Measurements from ENCODE around the gene TULP3.
A peak's percentile ranks its signal among the peaks of the same experiment; 100 is the strongest.

The TULP3 gene

DNA sequence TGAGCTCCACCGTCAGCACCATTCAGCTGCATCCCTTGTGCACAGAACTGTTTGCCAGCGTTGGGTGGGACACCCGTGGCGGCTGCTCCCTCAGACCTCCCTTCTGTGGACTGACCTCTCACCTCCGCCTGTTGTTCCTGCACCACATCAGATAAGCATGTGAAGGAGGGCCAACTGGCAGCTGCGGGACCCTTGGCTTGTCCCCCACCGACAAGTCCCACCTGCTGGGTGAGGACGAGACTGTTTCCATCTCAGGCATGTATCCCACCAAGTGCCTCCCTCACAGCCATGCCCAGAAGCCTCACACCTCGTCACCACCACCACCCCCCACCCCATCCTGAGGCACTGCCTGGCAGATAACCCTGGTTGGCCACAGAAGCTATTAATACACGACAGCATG, 49.9 kb downstream of the TULP3 start:
- H3K4me3 ChIP-seq (ENCODE audit: low read depth, low read length), result no peak overlapping the region
- no peak for DNase-seq (ENCODE audit: low read depth)
- TF ChIP-seq CTCF (IDR thresholded peaks at IDR 0.05; ENCODE audit: control insufficient read depth, extremely low read depth, insufficient read depth), result no peak

GRCh38 chr12:2941524-2941923, 50.8 kb downstream of the TULP3 start:
- no peak for TF ChIP-seq CTCF (IDR thresholded peaks at IDR 0.05; ENCODE audit: control insufficient read depth, extremely low read depth, insufficient read depth)
- no peak overlapping the region for H3K4me3 ChIP-seq (ENCODE audit: low read depth, low read length)
- DNase-seq (ENCODE audit: low read depth), result no peak

DNA sequence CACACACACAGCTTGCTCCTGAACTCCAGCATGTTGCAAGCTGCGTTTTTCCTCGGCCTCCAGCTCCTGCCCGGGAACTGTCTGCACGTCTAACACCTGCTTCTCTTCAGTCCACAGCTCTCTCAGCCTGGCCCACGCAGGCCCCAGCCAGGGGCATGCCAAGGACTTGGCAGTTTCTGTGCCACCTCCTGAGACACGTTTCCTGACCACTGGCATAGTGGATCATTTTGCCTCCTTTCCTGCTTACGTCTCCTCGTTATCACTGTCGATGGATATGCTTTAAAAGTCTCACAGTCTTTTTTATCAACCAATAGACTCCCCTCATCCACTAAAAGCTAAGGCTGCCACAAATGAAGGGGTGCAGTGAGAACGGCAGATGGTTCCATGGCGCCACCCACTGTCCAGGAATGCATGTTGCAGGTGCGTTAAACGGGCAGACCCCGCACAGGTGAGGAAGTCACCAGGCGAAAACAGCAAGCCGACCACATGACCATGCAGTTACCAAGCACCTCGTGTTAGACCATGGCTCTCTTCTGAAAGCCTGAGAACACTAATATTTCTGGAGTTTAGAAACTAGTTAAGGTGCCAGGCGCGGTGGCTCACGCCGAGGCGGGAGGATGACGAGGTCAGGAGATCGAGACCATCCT, 53.8 kb downstream of the TULP3 start:
- TF ChIP-seq CTCF (IDR thresholded peaks at IDR 0.05; ENCODE audit: control insufficient read depth, extremely low read depth, insufficient read depth), result peak; percentile 95
- no peak for DNase-seq (ENCODE audit: low read depth)
- H3K4me3 ChIP-seq (ENCODE audit: low read depth, low read length), result no peak overlapping the region

DNA sequence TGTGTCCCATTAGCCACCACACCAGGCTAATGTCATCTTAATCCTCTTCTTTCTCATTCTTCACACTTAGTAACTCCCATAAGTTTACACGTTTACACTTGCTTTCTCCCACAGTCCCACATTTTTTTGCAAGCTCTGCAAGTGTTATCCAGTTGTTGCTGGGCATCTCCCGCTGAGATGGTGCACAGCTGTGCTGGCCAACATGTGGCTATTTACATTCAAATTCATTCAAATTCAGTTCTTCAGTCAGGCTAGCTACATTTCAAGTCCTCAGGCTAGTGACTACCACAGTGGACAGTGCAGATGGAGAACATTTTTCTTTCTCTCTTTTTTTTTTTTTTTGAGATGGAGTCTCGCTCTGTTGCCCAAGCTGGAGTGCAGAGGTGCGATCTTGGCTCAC, 58.7 kb downstream of the TULP3 start:
- no peak for TF ChIP-seq CTCF (IDR thresholded peaks at IDR 0.05; ENCODE audit: control insufficient read depth, extremely low read depth, insufficient read depth)
- no peak overlapping the region for H3K4me3 ChIP-seq (ENCODE audit: low read depth, low read length)
- no peak for DNase-seq (ENCODE audit: low read depth)

- DNase-seq (ENCODE audit: low read depth), result no peak
- TF ChIP-seq CTCF (IDR thresholded peaks at IDR 0.05; ENCODE audit: control insufficient read depth, extremely low read depth, insufficient read depth), result no peak
- no peak overlapping the region for H3K4me3 ChIP-seq (ENCODE audit: low read depth, low read length)
These were observed 65.2 kb downstream of the TULP3 start for GRCh38 chr12:2955888-2956287.

DNA sequence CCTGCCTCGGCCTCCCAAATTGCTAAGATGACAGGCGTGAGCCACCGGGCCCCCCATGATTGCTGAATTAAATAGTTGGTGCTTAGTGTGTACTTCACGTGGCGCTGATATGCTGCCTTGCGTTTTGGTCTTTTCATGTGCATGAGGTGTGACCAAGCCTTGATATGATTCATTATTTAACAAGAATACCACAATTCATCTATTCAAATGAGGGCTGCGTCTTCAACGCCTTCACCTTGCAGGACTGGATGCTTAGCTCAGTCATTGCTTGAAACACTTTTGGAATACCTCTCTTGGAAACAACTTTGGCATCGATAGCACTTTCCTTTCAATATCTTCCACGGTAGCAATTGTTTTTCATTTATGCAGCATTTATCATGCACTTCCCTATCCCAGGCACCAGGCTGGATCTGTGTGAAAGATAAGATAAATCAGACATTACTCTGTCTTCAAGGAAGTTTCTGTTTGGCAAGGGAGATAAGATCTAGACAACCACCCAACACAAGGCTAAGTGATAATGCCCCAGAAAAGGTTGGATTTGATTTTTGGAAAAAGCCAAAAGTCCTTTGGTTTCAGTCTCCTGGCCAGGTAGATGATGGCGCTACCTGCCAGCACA, 67.2 kb downstream of the TULP3 start:
- DNase-seq (ENCODE audit: low read depth), result no peak
- no peak for TF ChIP-seq CTCF (IDR thresholded peaks at IDR 0.05; ENCODE audit: control insufficient read depth, extremely low read depth, insufficient read depth)
- H3K4me3 ChIP-seq (ENCODE audit: low read depth, low read length), result peak overlapping the region; percentile 65

All from LNCaP clone FGC (cell line).